Tibial nerve (tissue), 4 donors: Measurements from ENCODE around the gene MORC2. TPM values are rescaled to one million over a fixed set of nuclear protein-coding genes. Genes with fewer than 3 reads are reported as not detected.

Experiments used
- DNase-seq, 2 donors: peaks; one replicate each; pipeline ENCODE4 v3.0.0-alpha.2; 2019; ENCODE audit warnings: low spot score in 2 of 2
- H3K27ac ChIP-seq, 4 donors: fragments of 200-600 bp; sonication (generic) in 3 of 4; one replicate each; pipeline ENCODE4 v1.5.1; 2017 to 2019; ENCODE audit warnings: mild to moderate bottlenecking in 1 of 4
- H3K27me3 ChIP-seq, 2 donors: fragments of 200-600 bp; sonication (generic) in 1 of 2; one replicate each; pipeline versions ENCODE4 v1.5.1 to v1.6.0; 2017 to 2019
- H3K36me3 ChIP-seq, 3 donors: fragments of 200-600 bp; sonication (generic); one replicate each; pipeline ENCODE4 v1.5.1; 2018 to 2019
- H3K4me1 ChIP-seq, 4 donors: fragments of 200-600 bp; sonication (generic) in 3 of 4; one replicate each; pipeline ENCODE4 v1.5.1; 2017 to 2019
- H3K4me3 ChIP-seq, 4 donors: fragments of 200-600 bp; sonication (generic) in 3 of 4; one replicate each; pipeline ENCODE4 v1.5.1; 2017 to 2019; ENCODE audit warnings: mild to moderate bottlenecking in 1 of 4, moderate library complexity in 1 of 4
- H3K9me3 ChIP-seq, 4 donors: fragments of 200-600 bp; sonication (generic) in 3 of 4; one replicate each; pipeline ENCODE4 v1.5.1; 2017 to 2019
- CTCF ChIP-seq, 5 experiments: fragments of 200-600 bp in 3 of 5; fragments of 450-650 bp in 2 of 5; sonication (generic) in 3 of 5; IDR thresholded peaks; one replicate each; pipeline ENCODE4 v1.5.1; 2016 to 2019; ENCODE audit warnings: antibody characterized with exemption in 5 of 5, mild to moderate bottlenecking in 3 of 5, moderate library complexity in 2 of 5
- EP300 ChIP-seq, 2 donors: sonication (generic); formaldehyde crosslinking; IDR thresholded peaks; one replicate each; pipeline ENCODE4 v1.6.1; 2017; ENCODE audit warnings: antibody characterized with exemption in 2 of 2, mild to moderate bottlenecking in 1 of 2
- POLR2A ChIP-seq, 2 donors: fragments of 450-650 bp; IDR thresholded peaks; one replicate each; pipeline ENCODE4 v1.6.1; 2017; ENCODE audit warnings: antibody characterized with exemption in 2 of 2, mild to moderate bottlenecking in 2 of 2, moderate library complexity in 2 of 2
- WGBS, 2 donors: methylation state at CpG; one replicate each; pipeline ENCODE4 v1.1.5; 2018; 5-methylcytosine and 5-hydroxymethylcytosine counted together
- total RNA-seq, 4 donors: library from RNA; depleted of rRNA; stranded (reverse); fragments of >200 nt; gene quantifications; one replicate each; pipeline ENCODE4 v1.1.0, GENCODE V29; 2016

MORC2 gene
- total RNA-seq, 4 donors from 2014 or later: 18.0 to 22.0 (median 21.0) TPM

- Histone ChIP-seq H3K36me3 (peaks cover 0 to 61% (median 0%) of the 10 kb centered on the region in 3 donors), H3K4me1 (no peaks in the 10 kb centered on the region), H3K9me3 (no peaks in the 10 kb centered on the region), H3K27ac (no peak overlapping the region), H3K27me3 (no peaks in the 10 kb centered on the region), H3K4me3 (no peak overlapping the region)
- no peak for DNase-seq
- TF ChIP-seq EP300 (IDR thresholded peaks at IDR 0.05) (no peak), POLR2A (IDR thresholded peaks at IDR 0.05) (no peak), CTCF (IDR thresholded peaks at IDR 0.05) (peak; percentile 41 to 66 (median 47))
- WGBS, 2 donors: 80 to 90% methylated on average over 10 to 15 of the region's 17 CpGs
Observed at GRCh38 chr22:30890686-30891442, 77.7 kb downstream of the MORC2 start.

GRCh38 chr22:30889996-30890480 is 78.5 kb downstream of the MORC2 start:
- TF ChIP-seq EP300 (IDR thresholded peaks at IDR 0.05): no peak
- TF ChIP-seq CTCF (IDR thresholded peaks at IDR 0.05): no peak
- Histone ChIP-seq H3K4me1 (no peaks in the 10 kb centered on the region), H3K9me3 (no peaks in the 10 kb centered on the region), H3K27ac (no peak overlapping the region), H3K27me3 (no peaks in the 10 kb centered on the region), H3K36me3 (peaks cover 0 to 61% (median 0%) of the 10 kb centered on the region in 3 donors), H3K4me3 (no peak overlapping the region)
- WGBS, 2 donors: 88 to 92% methylated on average over 8 to 9 of the region's 9 CpGs
- DNase-seq: no peak

GRCh38 chr22:30889268-30889995 is 79.1 kb downstream of the MORC2 start:
- 88 to 91% methylated on average over 15 to 16 of the region's 17 CpGs for WGBS, 2 donors

GRCh38 chr22:30887861-30888260 is 80.7 kb downstream of the MORC2 start:
- WGBS, 2 donors: 83 to 93% methylated on average over 5 of the region's 5 CpGs
- no peaks in the 10 kb centered on the region for H3K27me3 ChIP-seq
- DNase-seq: no peak
- TF ChIP-seq EP300 (IDR thresholded peaks at IDR 0.05) (no peak), CTCF (IDR thresholded peaks at IDR 0.05) (no peak), POLR2A (IDR thresholded peaks at IDR 0.05) (no peak)
- no peaks in the 10 kb centered on the region for H3K4me1 ChIP-seq
- H3K4me3 ChIP-seq: no peak overlapping the region
- H3K27ac ChIP-seq: no peak overlapping the region
- H3K36me3 ChIP-seq: peaks cover 0 to 41% (median 0%) of the 10 kb centered on the region in 3 donors
- no peaks in the 10 kb centered on the region for H3K9me3 ChIP-seq

More at GRCh38 chr22:30889268-30889995, 79.1 kb downstream of the MORC2 start:
- Histone ChIP-seq H3K4me1 (no peaks in the 10 kb centered on the region), H3K27ac (no peak overlapping the region), H3K4me3 (no peak overlapping the region), H3K36me3 (peaks cover 0 to 54% (median 0%) of the 10 kb centered on the region in 3 donors), H3K9me3 (no peaks in the 10 kb centered on the region), H3K27me3 (no peaks in the 10 kb centered on the region)
- no peak for DNase-seq
- TF ChIP-seq EP300 (IDR thresholded peaks at IDR 0.05) (no peak), POLR2A (IDR thresholded peaks at IDR 0.05) (no peak), CTCF (IDR thresholded peaks at IDR 0.05) (no peak)

GRCh38 chr22:30887453-30887852 is 81.1 kb downstream of the MORC2 start:
- Histone ChIP-seq H3K36me3 (peaks cover 0 to 37% (median 0%) of the 10 kb centered on the region in 3 donors), H3K4me1 (no peaks in the 10 kb centered on the region), H3K9me3 (no peaks in the 10 kb centered on the region), H3K27me3 (no peaks in the 10 kb centered on the region), H3K27ac (no peak overlapping the region), H3K4me3 (no peak overlapping the region)
- 89 to 94% methylated on average over 10 to 11 of the region's 11 CpGs for WGBS, 2 donors
- DNase-seq: no peak
- no peak for TF ChIP-seq POLR2A (IDR thresholded peaks at IDR 0.05)
- no peak for TF ChIP-seq CTCF (IDR thresholded peaks at IDR 0.05)
- no peak for TF ChIP-seq EP300 (IDR thresholded peaks at IDR 0.05)
